Measurements from ENCODE around the gene DSCAML1.

The DSCAML1 gene

DNA sequence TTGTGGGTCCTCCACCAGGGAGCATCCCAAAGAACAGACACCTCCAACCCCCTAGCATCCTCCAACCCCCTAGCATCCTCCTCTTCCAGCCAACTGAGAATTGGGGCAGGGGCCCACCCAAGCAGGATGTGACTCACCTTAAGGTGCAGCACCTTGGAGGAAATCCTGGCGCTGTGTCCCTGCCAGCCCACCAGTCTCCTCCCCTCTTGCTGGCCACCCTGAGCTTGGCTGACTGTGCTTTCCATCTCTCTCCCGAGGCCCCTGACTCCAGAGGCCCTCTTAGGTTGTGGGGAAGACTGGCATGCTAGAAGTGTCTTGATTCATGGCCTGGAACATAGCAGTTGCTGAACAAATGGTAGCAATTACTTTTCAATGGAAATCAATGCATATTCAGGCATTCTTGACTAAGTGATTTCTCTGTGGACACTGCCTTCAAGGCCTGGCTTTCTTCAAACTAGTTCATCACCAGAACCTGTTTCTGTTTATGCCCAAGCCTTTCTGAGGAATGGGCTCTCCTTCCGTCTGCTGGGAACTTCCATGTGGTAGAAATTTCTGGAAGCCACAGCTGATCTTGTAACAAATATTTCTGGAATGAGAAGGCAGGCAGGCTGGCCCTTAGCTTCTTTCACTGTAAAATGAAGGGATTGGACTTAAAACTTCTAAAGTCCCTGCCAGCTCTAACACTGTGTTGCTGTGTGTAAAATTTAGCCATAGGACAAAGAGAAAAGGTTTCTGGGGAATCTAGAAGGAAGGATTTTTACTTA, 408.8 kb downstream of the DSCAML1 start:
- no peak for FAIRE-seq

DNA sequence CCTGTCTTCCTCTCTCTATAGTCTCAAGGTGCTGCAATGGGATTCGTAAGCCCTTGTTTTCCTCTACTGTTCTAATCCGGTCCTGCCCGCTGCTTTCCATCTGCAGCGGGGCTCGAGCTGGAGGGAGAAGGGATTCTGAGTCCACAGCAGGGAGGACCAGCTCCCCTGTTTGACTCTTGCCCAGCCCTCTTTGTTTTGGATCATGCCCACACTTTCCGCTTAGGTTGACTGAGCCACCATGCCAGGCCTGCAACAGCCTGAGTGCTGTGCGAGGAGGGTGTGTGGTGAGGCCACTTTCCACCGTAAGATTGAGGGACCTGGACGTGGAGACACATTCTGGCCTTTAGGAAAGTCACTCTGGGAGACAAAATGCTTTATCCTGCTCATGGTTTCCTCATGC, 411.1 kb downstream of the DSCAML1 start:
- no peak for FAIRE-seq

- FAIRE-seq, result no peak
These were observed 411.5 kb downstream of the DSCAML1 start for GRCh38 chr11:117385471-117385870.

DNA sequence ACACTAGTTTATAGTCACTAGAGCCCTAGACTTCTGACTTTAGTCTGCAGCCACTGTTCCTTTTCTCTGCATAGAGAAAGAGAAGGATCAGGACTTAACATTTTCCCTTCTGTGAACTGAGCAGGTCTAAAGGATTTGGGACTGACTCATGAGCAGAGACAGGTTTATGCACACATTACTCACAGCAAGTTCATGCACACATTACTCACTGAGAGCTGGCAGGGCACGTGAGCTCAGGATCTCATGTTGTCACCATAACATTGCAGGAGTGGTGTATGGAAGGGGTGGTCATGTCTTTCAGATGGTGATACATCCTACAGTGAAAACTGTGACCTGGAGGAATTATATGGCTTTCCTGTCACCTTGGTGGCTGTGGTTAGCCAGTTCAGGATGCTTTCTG, 413.0 kb downstream of the DSCAML1 start:
- no peak for FAIRE-seq

GRCh38 chr11:117382746-117383145, 414.3 kb downstream of the DSCAML1 start:
- no peak for FAIRE-seq

DNA sequence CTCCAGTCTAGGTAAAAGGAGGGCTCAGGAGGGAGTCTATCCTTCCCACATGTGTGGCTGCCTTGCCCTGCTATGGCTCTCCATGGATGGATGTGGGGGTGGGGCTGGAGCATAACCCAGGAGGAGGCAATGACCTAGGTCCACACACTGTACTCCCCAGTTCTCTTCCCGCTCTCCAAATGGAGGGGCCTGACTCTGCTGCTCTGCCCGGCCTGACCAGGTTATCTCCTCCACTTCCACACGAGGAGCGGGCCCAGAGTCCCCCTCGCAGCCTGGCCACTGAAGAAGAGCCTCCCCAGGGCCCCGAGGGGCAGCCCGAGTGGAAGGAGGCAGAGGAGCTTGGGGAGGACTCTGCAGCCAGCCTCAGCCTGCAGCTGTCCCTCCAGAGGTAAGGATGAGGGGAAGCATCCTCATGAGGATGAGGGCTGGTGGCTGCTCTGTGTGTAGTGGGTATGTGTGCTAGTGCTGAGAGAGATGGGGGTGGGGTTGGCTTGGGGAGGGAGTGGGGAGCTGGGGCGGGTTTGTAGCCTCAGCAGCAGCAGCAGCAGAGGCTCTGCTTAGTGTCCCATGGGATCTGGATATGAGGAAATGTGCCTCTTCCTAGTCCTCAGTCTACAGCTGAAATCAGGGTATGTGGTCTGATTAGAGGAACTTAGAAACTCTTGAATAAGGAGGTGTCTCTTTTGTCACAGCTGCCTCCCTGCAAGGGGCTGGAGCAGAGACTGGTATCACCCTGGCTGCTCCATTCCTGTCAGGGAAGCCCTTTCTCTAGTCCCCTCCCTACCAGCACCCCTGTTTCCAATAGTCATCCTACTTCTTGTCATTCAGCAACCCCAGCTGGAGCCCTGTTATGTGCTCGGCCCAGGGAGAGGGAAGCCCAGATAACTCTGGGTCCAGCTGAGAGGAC, 415.3 kb downstream of the DSCAML1 start:
- FAIRE-seq, result no peak

DNA sequence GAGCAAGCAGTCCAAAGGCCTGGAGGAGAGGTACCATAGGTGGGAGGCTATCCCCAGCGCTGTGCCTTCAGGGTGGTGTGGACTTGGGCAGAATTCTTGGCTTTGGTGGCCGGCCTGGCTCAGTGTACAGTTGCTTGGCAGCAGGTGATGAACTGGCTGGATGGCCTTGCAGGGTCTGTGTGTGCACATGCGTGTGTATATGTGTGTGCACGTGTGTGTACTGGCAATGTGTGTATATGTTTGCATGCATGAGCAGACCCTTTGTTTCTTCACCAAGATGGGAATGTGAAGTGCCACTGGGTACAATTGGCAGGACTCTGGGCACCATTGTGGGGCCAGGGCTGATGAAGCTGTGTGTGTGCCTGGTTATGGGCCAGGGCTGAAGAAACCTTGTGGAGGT, 416.3 kb downstream of the DSCAML1 start:
- FAIRE-seq, result no peak

- no peak for FAIRE-seq
These were observed 417.8 kb downstream of the DSCAML1 start for GRCh38 chr11:117378976-117379865.
